ENCODE measurements around the gene SPAG8. TPM values are rescaled to one million over a fixed set of nuclear protein-coding genes. Genes with fewer than 3 reads are reported as not detected.

Gene SPAG8
- total and polyA plus RNA-seq, 2 experiments from 2014 or later, result 0.10 to 0.63 TPM

DNA sequence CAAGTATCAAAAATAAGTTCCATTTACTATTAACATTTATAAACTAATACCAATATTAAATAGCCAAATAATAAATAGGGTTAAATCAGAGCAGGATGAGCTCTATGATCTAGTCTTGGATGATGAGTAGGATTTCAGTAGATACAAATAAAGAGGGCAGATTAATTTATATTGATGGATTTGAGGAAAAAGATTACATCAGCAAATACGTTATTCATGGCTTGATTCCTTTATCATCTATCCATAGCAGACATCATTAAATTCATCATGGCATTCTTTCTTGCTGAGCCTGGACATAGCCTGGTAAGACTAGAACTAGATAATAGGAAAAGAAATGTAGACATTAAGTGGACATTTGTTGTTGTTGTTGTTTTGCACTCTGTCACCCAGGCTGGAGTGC lies 44.6 kb downstream of the SPAG8 start:
- Histone ChIP-seq H3K4me2 (no peak overlapping the region), H3K27ac (no peak overlapping the region), H3K36me3 (replicated peaks; ENCODE audit: insufficient read depth, low read depth) (no peaks in the 10 kb centered on the region), H3K79me2 (peaks cover 27% of the 10 kb centered on the region), H2AFZ (no peak overlapping the region), H3K27me3 (no peaks in the 10 kb centered on the region), H3K9me2 (replicated peaks; ENCODE audit: insufficient read depth) (no peaks in the 10 kb centered on the region), H4K20me1 (ENCODE audit: insufficient read depth, poor library complexity, severe bottlenecking) (no peaks in the 10 kb centered on the region), H3K4me1 (ENCODE audit: insufficient read depth) (peaks cover 11% of the 10 kb centered on the region), H3K9me3 (ENCODE audit: low read depth) (no peaks in the 10 kb centered on the region), H3K4me3 (no peak overlapping the region)
- no peak for TF ChIP-seq EZH2phosphoT487 (IDR thresholded peaks at IDR 0.05; ENCODE audit: low read depth, severe bottlenecking, unreplicated experiment)
- no peak for TF ChIP-seq EZH2 (IDR thresholded peaks at IDR 0.05; ENCODE audit: borderline replicate concordance)
- TF ChIP-seq, protein P1, sequence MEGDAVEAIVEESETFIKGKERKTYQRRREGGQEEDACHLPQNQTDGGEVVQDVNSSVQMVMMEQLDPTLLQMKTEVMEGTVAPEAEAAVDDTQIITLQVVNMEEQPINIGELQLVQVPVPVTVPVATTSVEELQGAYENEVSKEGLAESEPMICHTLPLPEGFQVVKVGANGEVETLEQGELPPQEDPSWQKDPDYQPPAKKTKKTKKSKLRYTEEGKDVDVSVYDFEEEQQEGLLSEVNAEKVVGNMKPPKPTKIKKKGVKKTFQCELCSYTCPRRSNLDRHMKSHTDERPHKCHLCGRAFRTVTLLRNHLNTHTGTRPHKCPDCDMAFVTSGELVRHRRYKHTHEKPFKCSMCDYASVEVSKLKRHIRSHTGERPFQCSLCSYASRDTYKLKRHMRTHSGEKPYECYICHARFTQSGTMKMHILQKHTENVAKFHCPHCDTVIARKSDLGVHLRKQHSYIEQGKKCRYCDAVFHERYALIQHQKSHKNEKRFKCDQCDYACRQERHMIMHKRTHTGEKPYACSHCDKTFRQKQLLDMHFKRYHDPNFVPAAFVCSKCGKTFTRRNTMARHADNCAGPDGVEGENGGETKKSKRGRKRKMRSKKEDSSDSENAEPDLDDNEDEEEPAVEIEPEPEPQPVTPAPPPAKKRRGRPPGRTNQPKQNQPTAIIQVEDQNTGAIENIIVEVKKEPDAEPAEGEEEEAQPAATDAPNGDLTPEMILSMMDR (IDR thresholded peaks at IDR 0.05; ENCODE audit: poor library complexity), result no peak
- whole genome bisulfite sequencing (ENCODE audit: low lambda C conversion rate, missing lambda C conversion rate), result 100% methylated on average over 1 of the region's 1 CpG
- no peak for DNase-seq (ENCODE audit: low spot score)

DNA sequence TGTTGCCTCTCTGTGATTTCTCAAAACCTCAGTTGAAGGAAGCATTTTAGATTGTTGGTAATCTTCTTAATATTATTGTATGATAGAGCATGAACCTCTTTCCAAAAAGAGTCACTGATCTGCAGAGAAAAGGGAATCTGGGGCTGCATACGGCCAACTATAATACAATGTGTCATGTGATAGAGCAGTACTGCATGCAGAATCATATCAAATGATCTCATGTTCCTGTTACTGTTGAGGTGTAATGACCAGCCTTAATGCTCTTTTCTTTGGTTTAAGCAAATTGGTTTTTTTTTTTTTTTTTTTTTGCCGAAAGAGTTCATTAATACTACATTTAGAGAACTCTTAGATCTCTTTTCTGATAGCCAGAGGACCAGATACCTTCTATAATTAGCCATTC lies 45.1 kb downstream of the SPAG8 start:
- Histone ChIP-seq H3K4me2 (no peak overlapping the region), H3K4me3 (no peak overlapping the region), H4K20me1 (ENCODE audit: insufficient read depth, poor library complexity, severe bottlenecking) (no peaks in the 10 kb centered on the region), H3K9me2 (replicated peaks; ENCODE audit: insufficient read depth) (no peaks in the 10 kb centered on the region), H3K4me1 (ENCODE audit: insufficient read depth) (peaks cover 11% of the 10 kb centered on the region), H3K27ac (no peak overlapping the region), H3K9me3 (ENCODE audit: low read depth) (no peaks in the 10 kb centered on the region), H3K36me3 (replicated peaks; ENCODE audit: insufficient read depth, low read depth) (no peaks in the 10 kb centered on the region), H3K79me2 (peaks cover 32% of the 10 kb centered on the region), H2AFZ (no peak overlapping the region), H3K27me3 (no peaks in the 10 kb centered on the region)
- no peak for TF ChIP-seq EZH2phosphoT487 (IDR thresholded peaks at IDR 0.05; ENCODE audit: low read depth, severe bottlenecking, unreplicated experiment)
- TF ChIP-seq, protein P1 (IDR thresholded peaks at IDR 0.05; ENCODE audit: poor library complexity), result no peak
- TF ChIP-seq EZH2 (IDR thresholded peaks at IDR 0.05; ENCODE audit: borderline replicate concordance), result no peak
- WGBS (ENCODE audit: low lambda C conversion rate, missing lambda C conversion rate), result 87% methylated on average over 2 of the region's 2 CpGs
- no peak for DNase-seq (ENCODE audit: low spot score)

DNA sequence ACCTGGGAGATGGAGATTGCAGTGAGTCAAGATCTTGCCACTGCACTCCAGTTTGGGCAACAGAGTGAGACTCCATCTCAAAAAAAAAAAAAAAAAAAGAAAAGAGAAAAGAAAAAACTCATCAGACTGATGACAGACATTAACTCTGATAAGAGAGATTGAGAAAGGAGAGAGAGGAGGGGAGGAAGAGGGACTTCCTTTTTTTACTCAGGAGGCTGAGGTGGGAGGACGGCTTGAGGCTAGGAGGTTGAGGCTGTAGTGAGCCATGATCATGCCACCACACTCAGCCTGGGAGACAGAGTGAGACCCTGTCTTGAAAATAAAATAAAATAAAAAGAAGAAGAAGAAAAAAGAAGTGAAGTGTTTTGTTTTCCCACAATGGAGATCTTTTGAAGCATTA lies 48.3 kb downstream of the SPAG8 start:
- Histone ChIP-seq H3K36me3 (replicated peaks; ENCODE audit: insufficient read depth, low read depth) (no peaks in the 10 kb centered on the region), H2AFZ (no peak overlapping the region), H3K27ac (no peak overlapping the region), H3K4me3 (no peak overlapping the region), H3K4me1 (ENCODE audit: insufficient read depth) (peaks cover under 1% of the 10 kb centered on the region), H4K20me1 (ENCODE audit: insufficient read depth, poor library complexity, severe bottlenecking) (no peaks in the 10 kb centered on the region), H3K79me2 (peaks cover 56% of the 10 kb centered on the region), H3K9me2 (replicated peaks; ENCODE audit: insufficient read depth) (no peaks in the 10 kb centered on the region), H3K9me3 (ENCODE audit: low read depth) (no peaks in the 10 kb centered on the region), H3K4me2 (no peak overlapping the region), H3K27me3 (no peaks in the 10 kb centered on the region)
- TF ChIP-seq, protein P1 (IDR thresholded peaks at IDR 0.05; ENCODE audit: poor library complexity), result no peak
- no peak for TF ChIP-seq EZH2 (IDR thresholded peaks at IDR 0.05; ENCODE audit: borderline replicate concordance)
- no peak for TF ChIP-seq EZH2phosphoT487 (IDR thresholded peaks at IDR 0.05; ENCODE audit: low read depth, severe bottlenecking, unreplicated experiment)
- whole genome bisulfite sequencing (ENCODE audit: low lambda C conversion rate, missing lambda C conversion rate), result 96% methylated on average over 1 of the region's 1 CpG
- DNase-seq (ENCODE audit: low spot score), result no peak

DNA sequence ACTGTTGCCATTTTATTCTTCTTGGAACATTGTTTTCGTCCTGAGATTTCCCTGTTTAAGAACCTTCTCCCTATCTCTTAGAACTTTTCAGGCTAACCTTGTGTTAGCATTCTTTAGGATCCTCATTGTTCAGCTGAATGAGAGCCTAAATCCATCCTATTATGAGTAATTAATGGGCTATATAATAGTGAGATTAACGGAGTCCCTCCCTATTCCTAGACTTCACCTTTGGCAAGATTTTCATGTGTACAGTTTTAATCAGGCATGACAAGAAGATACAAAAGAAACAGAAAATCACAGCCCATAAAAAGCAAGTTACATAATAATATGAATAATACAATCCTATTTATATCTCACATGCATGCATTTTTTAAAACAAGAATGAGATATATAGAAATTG lies 48.9 kb downstream of the SPAG8 start:
- Histone ChIP-seq H3K9me2 (replicated peaks; ENCODE audit: insufficient read depth) (no peaks in the 10 kb centered on the region), H3K36me3 (replicated peaks; ENCODE audit: insufficient read depth, low read depth) (no peaks in the 10 kb centered on the region), H3K4me2 (no peak overlapping the region), H3K4me3 (no peak overlapping the region), H3K79me2 (peaks cover 61% of the 10 kb centered on the region), H3K27ac (no peak overlapping the region), H4K20me1 (ENCODE audit: insufficient read depth, poor library complexity, severe bottlenecking) (no peaks in the 10 kb centered on the region), H3K9me3 (ENCODE audit: low read depth) (no peaks in the 10 kb centered on the region), H3K27me3 (no peaks in the 10 kb centered on the region), H2AFZ (no peak overlapping the region), H3K4me1 (ENCODE audit: insufficient read depth) (peaks cover 5% of the 10 kb centered on the region)
- DNase-seq (ENCODE audit: low spot score), result no peak
- TF ChIP-seq, protein P1 (IDR thresholded peaks at IDR 0.05; ENCODE audit: poor library complexity), result no peak
- TF ChIP-seq EZH2phosphoT487 (IDR thresholded peaks at IDR 0.05; ENCODE audit: low read depth, severe bottlenecking, unreplicated experiment) (no peak), EZH2 (IDR thresholded peaks at IDR 0.05; ENCODE audit: borderline replicate concordance) (no peak)
- WGBS (ENCODE audit: low lambda C conversion rate, missing lambda C conversion rate), result 91% methylated on average over 2 of the region's 2 CpGs
